Measurements from ENCODE around the gene LRRC42.

Gene LRRC42

DNA sequence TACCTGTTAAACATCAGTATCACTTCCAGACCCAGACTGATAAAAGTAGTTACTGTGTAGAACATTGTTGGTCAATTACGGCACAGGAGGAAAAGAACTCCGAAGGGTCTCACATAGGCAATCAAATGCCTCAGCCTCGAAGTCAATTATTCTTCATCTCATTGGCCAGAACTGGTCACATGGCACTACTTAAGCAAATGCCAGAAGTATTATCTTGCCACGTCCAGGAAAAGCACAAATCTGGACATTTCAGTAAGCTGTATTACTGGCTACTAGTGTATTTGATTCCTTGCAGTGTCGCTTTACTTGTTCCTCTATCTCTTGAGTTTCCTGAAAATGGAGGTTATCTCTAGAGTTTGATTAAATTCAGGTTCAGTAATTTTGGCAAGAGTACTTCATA, 27.8 kb upstream of the LRRC42 start:
- peaks cover 16% of the 10 kb centered on the region for H3K4me1 ChIP-seq (ENCODE audit: insufficient read depth, low read length)
- H3K27me3 ChIP-seq (ENCODE audit: insufficient read depth, low read length): no peaks in the 10 kb centered on the region
- H3K27ac ChIP-seq (ENCODE audit: low read depth, low read length): no peak overlapping the region
- peaks cover 27% of the 10 kb centered on the region for H3K36me3 ChIP-seq (ENCODE audit: insufficient read depth, low read length)
- H3K4me3 ChIP-seq (ENCODE audit: low read length): no peak overlapping the region
- WGBS: 95% methylated on average over 5 of the region's 5 CpGs
- H3K9me3 ChIP-seq (ENCODE audit: insufficient read depth, low read depth, low read length): no peaks in the 10 kb centered on the region
- H3K9ac ChIP-seq (ENCODE audit: low read depth, low read length): no peak overlapping the region

DNA sequence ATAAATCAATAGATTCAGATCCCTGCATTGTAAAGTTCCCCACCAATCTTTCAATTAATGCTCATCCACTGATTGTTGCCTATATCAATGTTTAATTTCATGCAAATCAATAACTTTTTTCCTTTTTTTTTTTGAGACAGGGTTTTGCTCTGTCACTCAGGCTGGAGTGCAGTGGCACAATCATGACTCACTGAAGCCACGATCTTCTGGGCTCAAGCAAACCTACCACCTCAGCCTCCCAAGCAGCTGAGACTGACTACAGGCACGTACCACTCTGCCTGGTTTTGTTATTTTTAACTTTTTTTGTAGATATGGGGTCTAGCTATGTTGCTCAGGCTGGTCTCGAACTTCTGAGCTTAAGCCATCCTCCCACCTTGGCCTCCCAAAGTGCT, 26.5 kb upstream of the LRRC42 start:
- WGBS: 92% methylated on average over 3 of the region's 3 CpGs
- H3K36me3 ChIP-seq (ENCODE audit: insufficient read depth, low read length): peaks cover 27% of the 10 kb centered on the region

DNA sequence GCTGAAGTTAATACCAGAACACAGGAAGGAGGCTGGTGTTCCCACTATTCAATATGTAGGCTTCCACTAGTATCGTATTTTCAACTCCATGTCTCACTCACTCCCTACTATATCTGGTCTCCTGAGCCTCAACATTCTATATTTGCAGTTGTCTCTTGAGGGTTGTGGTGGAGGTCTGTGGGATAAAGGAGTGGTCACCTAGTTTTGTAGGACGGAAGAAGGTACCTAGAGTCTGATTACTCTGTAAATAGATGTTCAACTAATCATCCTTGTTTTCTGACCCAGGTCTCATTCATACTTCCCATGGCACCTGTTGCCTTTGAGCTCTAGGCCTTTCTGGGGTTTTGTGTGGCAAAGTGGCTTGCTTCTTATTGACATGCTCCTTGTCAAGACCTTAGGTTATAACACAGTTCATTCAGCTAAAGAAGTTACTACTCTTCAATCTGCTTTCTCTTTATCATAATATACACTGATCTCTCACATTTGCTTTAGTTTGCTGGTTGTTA, 18.7 kb upstream of the LRRC42 start:
- Histone ChIP-seq H3K27ac (ENCODE audit: low read depth, low read length) (no peak overlapping the region), H3K36me3 (ENCODE audit: insufficient read depth, low read length) (peaks cover 32% of the 10 kb centered on the region), H3K9ac (ENCODE audit: low read depth, low read length) (no peak overlapping the region), H3K27me3 (ENCODE audit: insufficient read depth, low read length) (no peaks in the 10 kb centered on the region), H3K4me3 (ENCODE audit: low read length) (no peak overlapping the region), H3K4me1 (ENCODE audit: insufficient read depth, low read length) (no peaks in the 10 kb centered on the region), H3K9me3 (ENCODE audit: insufficient read depth, low read depth, low read length) (peaks cover 1% of the 10 kb centered on the region; the same call in 1 of the 2 replicates)
- WGBS: 83% methylated on average over 2 of the region's 2 CpGs

More for the DNA sequence above, 26.5 kb upstream of the LRRC42 start:
- H3K4me1 ChIP-seq (ENCODE audit: insufficient read depth, low read length): peaks cover 3% of the 10 kb centered on the region
- no peaks in the 10 kb centered on the region for H3K9me3 ChIP-seq (ENCODE audit: insufficient read depth, low read depth, low read length)
- H3K27me3 ChIP-seq (ENCODE audit: insufficient read depth, low read length): no peaks in the 10 kb centered on the region
- H3K27ac ChIP-seq (ENCODE audit: low read depth, low read length): no peak overlapping the region
- no peak overlapping the region for H3K9ac ChIP-seq (ENCODE audit: low read depth, low read length)
- no peak overlapping the region for H3K4me3 ChIP-seq (ENCODE audit: low read length)

DNA sequence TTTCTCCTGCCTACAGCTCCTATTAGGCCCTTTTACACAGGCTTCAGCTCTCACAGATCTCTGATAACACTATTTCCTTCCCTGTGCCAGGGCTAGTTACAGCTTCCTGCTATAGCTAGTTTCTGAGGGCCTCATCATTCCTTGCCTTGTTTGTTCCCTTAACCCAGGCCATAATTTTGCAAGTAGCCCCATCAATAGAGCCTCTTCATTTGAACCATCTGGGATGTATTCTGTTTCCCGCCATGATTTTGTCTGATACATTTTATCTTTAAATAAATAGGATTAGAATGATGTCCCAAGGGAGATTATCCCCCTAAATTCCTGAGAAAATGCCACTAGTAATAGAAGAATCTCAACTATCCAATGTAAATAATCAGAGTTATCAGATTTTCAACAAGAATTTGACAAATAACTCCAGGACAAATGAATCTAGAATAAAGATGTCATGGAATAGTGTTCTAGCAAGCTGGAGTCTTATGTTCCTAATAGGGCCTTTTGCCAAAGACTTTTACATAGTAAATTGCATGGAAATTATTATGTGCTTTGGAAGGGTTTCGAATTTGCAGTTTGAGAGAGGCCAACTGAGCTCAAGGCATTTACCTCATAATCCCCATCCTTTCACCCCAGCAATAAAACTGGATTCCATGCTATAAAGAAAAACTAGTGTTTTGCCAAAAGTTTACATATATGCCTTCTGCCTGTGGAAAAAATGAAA, 16.7 kb upstream of the LRRC42 start:
- 100% methylated on average over 2 of the region's 2 CpGs for WGBS
- peaks cover 34% of the 10 kb centered on the region for H3K36me3 ChIP-seq (ENCODE audit: insufficient read depth, low read length)

GRCh38 chr1:53930932-53931331, 15.2 kb upstream of the LRRC42 start:
- no peaks in the 10 kb centered on the region for H3K27me3 ChIP-seq (ENCODE audit: insufficient read depth, low read length)
- no peak overlapping the region for H3K4me3 ChIP-seq (ENCODE audit: low read length)
- peaks cover 38% of the 10 kb centered on the region for H3K36me3 ChIP-seq (ENCODE audit: insufficient read depth, low read length)
- no peak overlapping the region for H3K9ac ChIP-seq (ENCODE audit: low read depth, low read length)
- WGBS: 98% methylated on average over 3 of the region's 3 CpGs
- no peaks in the 10 kb centered on the region for H3K4me1 ChIP-seq (ENCODE audit: insufficient read depth, low read length)
- peaks cover 22% of the 10 kb centered on the region for H3K9me3 ChIP-seq (ENCODE audit: insufficient read depth, low read depth, low read length)
- no peak overlapping the region for H3K27ac ChIP-seq (ENCODE audit: low read depth, low read length)

More for the DNA sequence above, 16.7 kb upstream of the LRRC42 start:
- H3K27me3 ChIP-seq (ENCODE audit: insufficient read depth, low read length): no peaks in the 10 kb centered on the region
- H3K4me3 ChIP-seq (ENCODE audit: low read length): no peak overlapping the region
- H3K4me1 ChIP-seq (ENCODE audit: insufficient read depth, low read length): no peaks in the 10 kb centered on the region
- H3K9me3 ChIP-seq (ENCODE audit: insufficient read depth, low read depth, low read length): peaks cover 17% of the 10 kb centered on the region
- H3K9ac ChIP-seq (ENCODE audit: low read depth, low read length): no peak overlapping the region
- H3K27ac ChIP-seq (ENCODE audit: low read depth, low read length): no peak overlapping the region

GRCh38 chr1:53931523-53931922, 14.6 kb upstream of the LRRC42 start:
- H3K4me1 ChIP-seq (ENCODE audit: insufficient read depth, low read length): no peaks in the 10 kb centered on the region
- H3K27me3 ChIP-seq (ENCODE audit: insufficient read depth, low read length): no peaks in the 10 kb centered on the region
- peaks cover 38% of the 10 kb centered on the region for H3K36me3 ChIP-seq (ENCODE audit: insufficient read depth, low read length)
- H3K9me3 ChIP-seq (ENCODE audit: insufficient read depth, low read depth, low read length): peaks cover 22% of the 10 kb centered on the region
- no CpG with 5 or more reads among the region's 2 CpGs for WGBS
- H3K4me3 ChIP-seq (ENCODE audit: low read length): no peak overlapping the region
- H3K9ac ChIP-seq (ENCODE audit: low read depth, low read length): no peak overlapping the region
- no peak overlapping the region for H3K27ac ChIP-seq (ENCODE audit: low read depth, low read length)

DNA sequence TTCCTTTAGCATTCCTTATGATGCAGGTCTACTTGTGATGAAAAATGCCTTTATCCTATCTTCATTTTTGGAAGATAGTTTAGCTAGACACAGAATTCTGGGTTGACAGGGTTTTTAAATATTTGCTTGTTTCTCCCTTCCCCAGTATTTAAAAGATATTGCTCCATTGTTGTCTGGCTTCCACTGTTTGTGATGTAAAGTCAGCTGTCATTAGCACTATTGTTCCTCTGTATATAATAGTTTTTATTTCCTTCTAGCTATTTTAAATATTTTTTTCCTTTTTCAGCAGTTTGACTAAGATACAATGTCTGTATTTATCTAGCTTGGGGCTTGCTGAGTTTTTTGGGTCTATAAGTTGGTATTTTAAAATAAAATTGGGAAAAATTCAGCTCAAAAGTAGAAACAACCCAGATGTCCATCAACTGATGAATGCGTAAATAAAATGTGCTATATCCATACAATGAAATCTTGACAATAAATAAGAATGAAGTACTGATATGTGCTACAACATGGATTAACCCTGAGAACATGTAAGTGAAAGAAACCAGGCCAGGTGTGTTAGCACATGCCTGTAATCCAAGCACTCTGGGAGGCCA, 11.9 kb upstream of the LRRC42 start:
- H3K9ac ChIP-seq (ENCODE audit: low read depth, low read length): no peak overlapping the region
- no CpG with 5 or more reads among the region's 1 CpG for WGBS
- H3K4me3 ChIP-seq (ENCODE audit: low read length): no peak overlapping the region
- no peaks in the 10 kb centered on the region for H3K27me3 ChIP-seq (ENCODE audit: insufficient read depth, low read length)
- H3K36me3 ChIP-seq (ENCODE audit: insufficient read depth, low read length): peaks cover 26% of the 10 kb centered on the region
- no peaks in the 10 kb centered on the region for H3K4me1 ChIP-seq (ENCODE audit: insufficient read depth, low read length)
- no peak overlapping the region for H3K27ac ChIP-seq (ENCODE audit: low read depth, low read length)
- H3K9me3 ChIP-seq (ENCODE audit: insufficient read depth, low read depth, low read length): peaks cover 22% of the 10 kb centered on the region

- H3K36me3 ChIP-seq (ENCODE audit: insufficient read depth, low read length): peaks cover 20% of the 10 kb centered on the region
- H3K9me3 ChIP-seq (ENCODE audit: insufficient read depth, low read depth, low read length): peaks cover 22% of the 10 kb centered on the region
- no peak overlapping the region for H3K9ac ChIP-seq (ENCODE audit: low read depth, low read length)
- no peak overlapping the region for H3K27ac ChIP-seq (ENCODE audit: low read depth, low read length)
- no CpG with 5 or more reads among the region's 1 CpG for WGBS
- no peaks in the 10 kb centered on the region for H3K4me1 ChIP-seq (ENCODE audit: insufficient read depth, low read length)
- H3K27me3 ChIP-seq (ENCODE audit: insufficient read depth, low read length): no peaks in the 10 kb centered on the region
- no peak overlapping the region for H3K4me3 ChIP-seq (ENCODE audit: low read length)
Measured at GRCh38 chr1:53936430-53936829, 9.7 kb upstream of the LRRC42 start.

DNA sequence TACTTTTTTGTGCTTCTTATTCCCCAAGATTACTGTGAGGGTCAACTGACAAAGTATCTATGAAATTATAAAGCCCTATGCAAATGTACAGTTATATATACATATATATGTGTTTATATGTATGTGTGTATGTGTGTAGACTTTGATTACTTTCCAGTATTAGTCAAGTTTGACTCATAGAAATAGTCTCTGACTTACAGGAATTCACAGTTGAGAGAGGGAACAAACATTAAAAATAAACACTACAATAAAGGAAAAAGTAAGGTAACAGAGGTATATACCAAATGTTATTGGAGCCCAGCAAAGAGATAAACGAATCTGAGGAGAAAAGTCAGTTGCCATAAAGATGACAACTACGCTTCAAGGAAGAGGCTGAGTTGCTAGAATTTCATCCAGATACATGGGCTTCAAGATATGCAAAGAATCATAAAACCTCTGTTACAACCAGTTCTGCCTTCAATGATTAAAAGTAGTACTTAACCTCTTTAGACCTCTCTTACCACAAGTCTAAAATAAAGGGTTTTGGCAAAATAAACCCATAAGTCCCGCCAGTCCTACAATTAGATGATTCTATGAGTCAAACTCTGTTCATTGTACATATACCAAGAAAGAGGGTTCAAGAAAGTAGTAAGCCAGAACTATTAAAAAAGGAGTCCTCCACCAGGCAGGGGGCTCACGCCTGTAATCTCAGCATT, 7.9 kb upstream of the LRRC42 start:
- Histone ChIP-seq H3K27ac (ENCODE audit: low read depth, low read length) (no peak overlapping the region), H3K36me3 (ENCODE audit: insufficient read depth, low read length) (peaks cover 14% of the 10 kb centered on the region), H3K4me1 (ENCODE audit: insufficient read depth, low read length) (peaks cover 10% of the 10 kb centered on the region; the same call in 1 of the 2 replicates), H3K9me3 (ENCODE audit: insufficient read depth, low read depth, low read length) (peaks cover 15% of the 10 kb centered on the region; the same call in 1 of the 2 replicates), H3K9ac (ENCODE audit: low read depth, low read length) (no peak overlapping the region), H3K4me3 (ENCODE audit: low read length) (no peak overlapping the region), H3K27me3 (ENCODE audit: insufficient read depth, low read length) (no peaks in the 10 kb centered on the region)
- WGBS: 93% methylated on average over 4 of the region's 4 CpGs

DNA sequence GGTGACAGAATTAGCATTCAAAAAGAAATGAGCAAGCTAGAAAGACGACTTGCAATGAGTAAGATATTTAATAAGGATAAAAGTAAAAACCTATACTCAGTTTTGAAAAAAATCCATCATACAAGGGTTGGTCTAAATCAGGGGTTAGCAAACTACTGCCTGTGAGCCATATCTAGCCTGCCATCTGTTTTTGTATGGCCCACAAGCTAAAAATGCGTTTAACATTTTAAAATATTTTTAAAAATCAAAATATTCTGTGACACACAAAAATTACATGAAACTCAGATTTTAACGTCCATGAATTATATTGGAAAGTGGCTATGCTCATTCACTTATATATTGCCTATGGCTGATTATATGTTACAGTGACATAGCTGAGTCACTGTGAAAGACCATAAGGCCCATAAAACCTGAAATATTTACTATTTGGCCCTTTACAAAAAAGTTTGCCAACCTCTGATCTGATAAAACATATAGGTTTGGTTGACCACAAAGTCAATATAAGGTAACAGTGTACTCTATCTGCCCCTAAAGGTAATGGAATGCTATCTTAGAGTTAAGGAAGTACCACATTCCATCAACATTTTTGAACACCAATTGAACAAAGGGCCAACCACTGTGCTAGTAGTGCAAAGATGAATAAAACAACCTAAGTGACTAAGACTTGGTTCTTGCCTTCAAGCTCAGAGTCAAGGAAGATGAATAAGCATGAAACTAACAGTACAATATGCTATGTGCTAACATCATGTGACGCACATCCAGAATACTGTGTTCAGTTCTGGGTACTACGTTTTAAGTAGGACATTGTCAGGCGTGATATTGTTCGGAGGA, 3.8 kb upstream of the LRRC42 start:
- Histone ChIP-seq H3K36me3 (ENCODE audit: insufficient read depth, low read length) (peaks cover 7% of the 10 kb centered on the region), H3K4me1 (ENCODE audit: insufficient read depth, low read length) (peaks cover 16% of the 10 kb centered on the region; the same call in 1 of the 2 replicates), H3K9me3 (ENCODE audit: insufficient read depth, low read depth, low read length) (no peaks in the 10 kb centered on the region), H3K4me3 (ENCODE audit: low read length) (no peak overlapping the region), H3K27ac (ENCODE audit: low read depth, low read length) (no peak overlapping the region), H3K9ac (ENCODE audit: low read depth, low read length) (no peak overlapping the region), H3K27me3 (ENCODE audit: insufficient read depth, low read length) (no peaks in the 10 kb centered on the region)
- whole genome bisulfite sequencing: 87% methylated on average over 5 of the region's 7 CpGs
